Measurements from ENCODE around the gene GCKR. TPM values are rescaled to one million over a fixed set of nuclear protein-coding genes. Genes with fewer than 3 reads are reported as not detected.
A peak's percentile ranks its signal among the peaks of the same experiment; 100 is the strongest.
"Not testable (repeated sequence)": the region's sequence is repeated elsewhere in the genome, so short reads cannot be mapped to it uniquely, and the experiment has no call there.

The GCKR gene
- total RNA-seq, 4 donors from 2014 or later, result 0.13 TPM; not detected in 3

DNA sequence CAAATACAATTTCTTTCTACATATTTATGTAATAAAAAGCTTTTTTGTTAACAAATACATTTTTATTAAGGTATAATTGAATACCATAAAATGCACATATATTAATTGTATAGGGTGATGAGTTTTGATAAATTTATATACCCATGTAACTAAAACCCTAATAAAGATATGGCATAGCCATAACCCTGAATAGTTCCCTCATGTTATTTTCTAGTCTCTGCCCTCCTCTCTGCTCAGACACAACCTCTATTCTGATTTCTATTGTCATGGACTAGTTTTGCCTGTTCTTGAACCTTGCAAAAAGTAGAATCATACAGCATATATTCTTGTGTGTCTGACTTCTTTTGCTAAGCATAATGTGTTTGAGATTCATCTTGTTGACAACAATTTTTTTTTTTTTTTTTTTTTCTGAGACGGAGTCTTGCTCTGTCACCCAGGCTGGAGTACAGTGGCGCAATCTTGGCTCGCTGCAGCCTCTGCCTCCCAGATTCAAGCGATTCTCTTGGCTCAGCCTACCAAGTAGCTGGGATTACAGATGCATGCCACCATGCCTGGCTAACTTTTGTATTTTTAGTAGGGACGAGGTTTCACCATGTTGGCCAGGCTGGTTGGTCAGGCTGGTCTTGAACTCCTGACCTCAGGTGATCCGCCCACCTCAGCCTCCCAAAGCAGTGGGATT lies 47.6 kb downstream of the GCKR start:
- no peaks in the 10 kb centered on the region for H3K9me3 ChIP-seq
- intact Hi-C loops (cut with DNase I), result no loop called here
- no peaks in the 10 kb centered on the region for H3K4me1 ChIP-seq
- H3K27me3 ChIP-seq, result no peaks in the 10 kb centered on the region
- 43 to 57% methylated on average over 6 of the region's 6 CpGs for WGBS, 2 donors
- TF ChIP-seq, protein P1, sequence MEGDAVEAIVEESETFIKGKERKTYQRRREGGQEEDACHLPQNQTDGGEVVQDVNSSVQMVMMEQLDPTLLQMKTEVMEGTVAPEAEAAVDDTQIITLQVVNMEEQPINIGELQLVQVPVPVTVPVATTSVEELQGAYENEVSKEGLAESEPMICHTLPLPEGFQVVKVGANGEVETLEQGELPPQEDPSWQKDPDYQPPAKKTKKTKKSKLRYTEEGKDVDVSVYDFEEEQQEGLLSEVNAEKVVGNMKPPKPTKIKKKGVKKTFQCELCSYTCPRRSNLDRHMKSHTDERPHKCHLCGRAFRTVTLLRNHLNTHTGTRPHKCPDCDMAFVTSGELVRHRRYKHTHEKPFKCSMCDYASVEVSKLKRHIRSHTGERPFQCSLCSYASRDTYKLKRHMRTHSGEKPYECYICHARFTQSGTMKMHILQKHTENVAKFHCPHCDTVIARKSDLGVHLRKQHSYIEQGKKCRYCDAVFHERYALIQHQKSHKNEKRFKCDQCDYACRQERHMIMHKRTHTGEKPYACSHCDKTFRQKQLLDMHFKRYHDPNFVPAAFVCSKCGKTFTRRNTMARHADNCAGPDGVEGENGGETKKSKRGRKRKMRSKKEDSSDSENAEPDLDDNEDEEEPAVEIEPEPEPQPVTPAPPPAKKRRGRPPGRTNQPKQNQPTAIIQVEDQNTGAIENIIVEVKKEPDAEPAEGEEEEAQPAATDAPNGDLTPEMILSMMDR (IDR thresholded peaks at IDR 0.05), result no peak
- no peak for TF ChIP-seq POLR2A (IDR thresholded peaks at IDR 0.05)
- no peaks in the 10 kb centered on the region for H3K36me3 ChIP-seq
- no peak overlapping the region for H3K27ac ChIP-seq
- peak in 1 of 2 donors; percentile 29 for DNase-seq
- no peak overlapping the region for H3K4me3 ChIP-seq (replicated peaks in 1 of 3)

DNA sequence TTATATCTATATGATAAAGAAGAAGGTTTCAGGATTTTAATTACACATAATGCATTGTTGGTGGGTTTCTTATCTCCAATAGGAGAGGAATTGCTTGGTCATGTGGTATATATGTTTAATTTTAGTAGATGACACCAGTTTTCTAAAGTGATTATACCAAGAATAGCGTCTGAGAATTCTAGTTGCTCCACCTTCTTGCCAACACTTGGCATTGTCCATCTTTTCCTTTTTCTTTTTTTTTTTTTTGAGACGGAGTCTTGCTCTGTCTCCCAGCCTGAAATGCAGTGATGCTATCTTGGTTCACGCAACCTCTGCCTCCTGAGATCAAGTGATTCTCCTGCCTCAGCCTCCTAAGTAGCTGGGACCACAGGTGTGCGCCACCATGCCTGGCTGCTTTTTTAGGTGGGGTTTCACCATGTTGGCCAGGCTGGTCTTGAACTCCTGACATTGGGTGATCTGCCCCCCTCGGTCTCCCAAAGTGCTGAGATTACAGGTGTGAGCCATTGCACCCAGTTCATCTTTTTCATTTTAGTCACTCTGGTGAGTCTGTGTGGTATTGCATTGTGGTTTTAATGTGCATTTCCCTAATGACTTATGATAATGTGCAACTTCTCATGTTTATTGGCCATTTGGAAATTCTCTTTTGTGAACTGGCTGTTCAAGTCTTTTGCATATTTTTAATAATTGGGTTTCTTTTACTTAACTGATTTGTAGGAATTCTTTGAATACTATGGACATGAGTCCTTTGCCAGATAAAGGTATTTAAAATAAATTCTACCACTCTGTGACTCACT lies 48.9 kb downstream of the GCKR start:
- no peaks in the 10 kb centered on the region for H3K4me1 ChIP-seq
- no peaks in the 10 kb centered on the region for H3K36me3 ChIP-seq
- intact Hi-C loops (cut with DNase I), result no loop called here
- no peak for TF ChIP-seq POLR2A (IDR thresholded peaks at IDR 0.05)
- TF ChIP-seq, protein P1 (IDR thresholded peaks at IDR 0.05), result no peak
- no peaks in the 10 kb centered on the region for H3K27me3 ChIP-seq
- WGBS, 2 donors, result 94 to 98% methylated on average over 5 of the region's 5 CpGs
- no peak overlapping the region for H3K4me3 ChIP-seq (replicated peaks in 1 of 3)
- no peak overlapping the region for H3K27ac ChIP-seq
- no peaks in the 10 kb centered on the region for H3K9me3 ChIP-seq
- no peak for DNase-seq

DNA sequence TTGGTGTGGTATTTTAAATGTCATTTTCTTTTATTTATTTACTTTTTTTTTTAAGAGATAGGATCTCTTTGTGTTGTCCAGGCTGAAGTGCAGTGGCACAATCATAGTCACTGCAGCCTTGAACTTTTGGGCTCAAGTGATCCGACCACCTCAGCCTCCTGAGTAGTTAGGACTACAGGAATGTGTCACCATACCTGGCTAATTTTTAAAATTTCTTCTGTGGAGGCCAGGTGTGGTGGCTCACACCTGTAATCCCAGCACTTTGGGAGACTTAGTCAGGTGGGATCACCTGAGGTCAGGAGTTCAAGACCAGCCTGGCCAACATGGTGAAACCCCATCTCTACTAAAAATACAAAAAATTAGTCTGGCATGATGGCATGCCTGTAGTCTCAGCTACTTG lies 52.7 kb downstream of the GCKR start:
- no peaks in the 10 kb centered on the region for H3K9me3 ChIP-seq
- no peak overlapping the region for H3K4me3 ChIP-seq (replicated peaks in 1 of 3)
- whole genome bisulfite sequencing, 2 donors, result 74 to 88% methylated on average over 1 of the region's 1 CpG
- TF ChIP-seq POLR2A (IDR thresholded peaks at IDR 0.05), result no peak
- TF ChIP-seq, protein P1 (IDR thresholded peaks at IDR 0.05), result no peak
- H3K36me3 ChIP-seq, result no peaks in the 10 kb centered on the region
- no peak overlapping the region for H3K27ac ChIP-seq
- no peaks in the 10 kb centered on the region for H3K27me3 ChIP-seq
- intact Hi-C loops (cut with DNase I), result no loop called here
- no peak for DNase-seq
- H3K4me1 ChIP-seq, result no peaks in the 10 kb centered on the region

DNA sequence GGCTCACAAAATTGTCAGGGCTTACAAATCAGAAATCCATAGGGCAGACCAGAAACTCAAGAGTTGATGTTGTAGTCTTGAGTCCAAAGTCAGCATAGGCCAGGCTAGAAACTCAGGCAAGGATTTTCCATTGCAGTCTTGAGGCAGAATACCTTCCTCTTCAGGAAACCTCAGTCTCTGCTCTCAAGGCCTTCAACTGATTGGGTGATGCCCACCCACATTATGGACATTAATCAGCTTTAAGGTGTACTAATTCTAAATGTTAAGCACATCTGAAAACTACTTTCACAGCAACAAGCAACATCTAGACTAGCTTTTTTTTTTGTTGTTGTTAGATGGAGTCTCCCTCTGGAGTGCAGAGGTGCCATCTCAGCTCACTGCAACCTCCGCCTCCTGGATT lies 54.9 kb downstream of the GCKR start:
- no peak for TF ChIP-seq POLR2A (IDR thresholded peaks at IDR 0.05)
- TF ChIP-seq, protein P1 (IDR thresholded peaks at IDR 0.05), result no peak
- WGBS, 2 donors, result 95 to 96% methylated on average over 1 of the region's 1 CpG
- H3K36me3 ChIP-seq, result no peaks in the 10 kb centered on the region

DNA sequence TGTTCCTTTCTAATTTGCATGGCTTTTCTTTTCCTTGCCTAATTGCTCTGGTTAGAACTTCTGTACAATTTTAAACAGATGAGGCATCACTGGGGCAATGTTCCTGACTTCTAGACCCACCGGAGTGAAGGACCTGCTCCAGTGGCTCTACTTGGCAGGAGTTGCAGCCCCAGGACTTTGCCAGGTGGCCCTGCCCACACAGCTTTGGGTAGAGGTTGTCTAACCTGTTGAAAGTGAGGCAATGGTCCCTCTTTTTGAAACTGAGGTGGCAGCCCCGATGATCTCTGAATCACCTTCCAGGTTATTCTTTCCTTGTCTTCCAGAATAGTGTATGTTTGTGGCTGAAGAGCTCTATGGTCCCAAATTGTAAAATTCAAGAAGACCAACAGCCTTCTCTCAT lies 56.3 kb downstream of the GCKR start:
- peak; percentile 66 to 71 for DNase-seq
- H3K27ac ChIP-seq, result no peak overlapping the region
- no peaks in the 10 kb centered on the region for H3K36me3 ChIP-seq
- H3K9me3 ChIP-seq, result no peaks in the 10 kb centered on the region
- no peaks in the 10 kb centered on the region for H3K4me1 ChIP-seq
- intact Hi-C loops (cut with DNase I), result no loop called here
- H3K27me3 ChIP-seq, result no peaks in the 10 kb centered on the region
- H3K4me3 ChIP-seq (replicated peaks in 1 of 3), result no peak overlapping the region
- 23 to 52% methylated on average over 2 of the region's 2 CpGs for WGBS, 2 donors
- TF ChIP-seq POLR2A (IDR thresholded peaks at IDR 0.05), result no peak
- TF ChIP-seq, protein P1 (IDR thresholded peaks at IDR 0.05), result no peak

More for the DNA sequence above, 54.9 kb downstream of the GCKR start:
- Histone ChIP-seq H3K9me3 (no peaks in the 10 kb centered on the region), H3K4me1 (no peaks in the 10 kb centered on the region), H3K4me3 (replicated peaks in 1 of 3) (no peak overlapping the region), H3K27me3 (no peaks in the 10 kb centered on the region), H3K27ac (no peak overlapping the region)
- intact Hi-C loops (cut with DNase I), result no loop called here
- no peak for DNase-seq

DNA sequence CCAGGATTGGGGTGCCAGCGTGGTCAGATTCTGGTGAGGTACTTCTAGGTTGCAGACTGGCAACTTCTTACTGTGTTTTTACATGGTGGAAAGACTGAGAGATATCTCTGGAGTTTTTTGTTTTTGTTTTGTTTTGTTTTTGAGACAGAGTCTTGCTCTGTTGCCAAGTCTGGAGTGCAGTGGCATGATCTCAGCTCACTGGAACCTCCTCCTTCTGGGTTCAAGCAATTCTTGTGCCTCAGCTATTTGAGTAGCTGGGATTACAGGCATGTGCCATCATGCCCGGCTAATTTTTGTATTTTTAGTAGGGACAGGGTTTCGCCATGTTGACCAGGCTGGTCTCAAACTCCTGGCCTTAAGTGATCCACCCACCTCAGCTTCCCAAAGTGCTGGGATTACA lies 57.8 kb downstream of the GCKR start:
- H3K9me3 ChIP-seq; intact Hi-C loops (cut with DNase I); H3K4me1 ChIP-seq; H3K36me3 ChIP-seq; H3K27ac ChIP-seq; DNase-seq; H3K27me3 ChIP-seq; H3K4me3 ChIP-seq (replicated peaks in 1 of 3): not testable (repeated sequence)
- 56 to 75% methylated on average over 3 of the region's 3 CpGs for WGBS, 2 donors
